A549 (cell line): Measurements from ENCODE around the gene GRIK1. TPM values are rescaled to one million over a fixed set of nuclear protein-coding genes. Genes with fewer than 3 reads are reported as not detected.

ENCODE experiments used
- ATAC-seq, 2 experiments: fragments of 200-7000 bp in 1 of 2; fragments of >200 bp in 1 of 2; cut with Nextera tagmentation in 1 of 2; cut with Tn5 transposase in 1 of 2; 3 replicates each; pipeline versions ENCODE4 v1.8.0 to v1.9.1; 2018 to 2020; ENCODE audit warnings: mild to moderate bottlenecking in 1 of 2, moderate library complexity in 1 of 2
- CTCF ChIA-PET: fragments of 300-600 bp; sonication (Branson Sonifier 250); formaldehyde crosslinking; extraction: SDS; loops from one replicate; lab custom pipeline; 2021; ENCODE audit warnings: antibody characterized with exemption, inconsistent platforms; lab: Yijun Ruan, JAX
- POLR2A ChIA-PET: fragments of 350-600 bp; formaldehyde crosslinking; extraction: SDS; loops from one replicate; lab custom pipeline; 2021; ENCODE audit warnings: antibody characterized with exemption, inconsistent platforms; lab: Yijun Ruan, JAX
- DNase-seq, 2 experiments: peaks; one replicate each; pipeline versions ENCODE4 v3.0.0 to v3.0.0-alpha.2; 2011 to 2016; ENCODE audit warnings: low read depth in 1 of 2, low spot score in 1 of 2
- FAIRE-seq: peaks from 2 replicates; lab custom pipeline; 2011; peaks lifted over from hg19 to GRCh38; lab: Jason Lieb, UNC
- H3K27ac ChIP-seq, 2 experiments: fragments of >200 bp; sonication (Bioruptor Twin); formaldehyde crosslinking; 3 replicates each; pipeline ENCODE4 v1.5.1; 2016 to 2017
- H3K4me1 ChIP-seq: fragments of >200 bp; sonication (Bioruptor Twin); formaldehyde crosslinking; 3 replicates; pipeline ENCODE4 v1.6.1; 2016
- H3K4me2 ChIP-seq: fragments of >200 bp; sonication (Bioruptor Twin); formaldehyde crosslinking; 3 replicates; pipeline ENCODE4 v1.6.1; 2016
- H3K4me3 ChIP-seq: fragments of >200 bp; sonication (Bioruptor Twin); formaldehyde crosslinking; 3 replicates; pipeline ENCODE4 v1.5.1; 2016
- H3K9me3 ChIP-seq: fragments of >200 bp; sonication (Bioruptor Twin); formaldehyde crosslinking; 3 replicates; pipeline ENCODE4 v1.6.1; 2016
- BHLHE40 ChIP-seq: IDR thresholded peaks from 2 replicates; pipeline ENCODE4 v1.6.1; 2012; ENCODE audit warnings: low read depth, low read length, inconsistent platforms
- CEBPB ChIP-seq, 2 experiments: fragments of >200 bp in 1 of 2; sonication (Bioruptor Twin) in 1 of 2; formaldehyde crosslinking in 1 of 2; IDR thresholded peaks; 2 replicates each; pipeline ENCODE4 v1.6.1; 2012 to 2016
- E2F6 ChIP-seq: IDR thresholded peaks from 2 replicates; pipeline ENCODE4 v1.6.1; 2012; ENCODE audit warnings: low read depth, borderline replicate concordance
- EHMT2 ChIP-seq: fragments of 200-600 bp; sonication (generic); IDR thresholded peaks from 2 replicates; pipeline ENCODE4 v1.6.1; 2016; ENCODE audit warnings: antibody characterized with exemption, low read depth, mild to moderate bottlenecking, moderate library complexity
- ELK1 ChIP-seq: fragments of 150-350 bp; IDR thresholded peaks from 2 replicates; pipeline ENCODE4 v1.6.1; 2014; ENCODE audit warnings: low read depth, mild to moderate bottlenecking, low read length
- ESRRA ChIP-seq: fragments of 150-350 bp; IDR thresholded peaks from 2 replicates; pipeline ENCODE4 v1.6.1; 2014; ENCODE audit warnings: mild to moderate bottlenecking, low read length, borderline replicate concordance
- FOSL2 ChIP-seq, 2 experiments: fragments of 450-650 bp in 1 of 2; fragments of >200 bp in 1 of 2; sonication (Bioruptor Twin) in 1 of 2; formaldehyde crosslinking; IDR thresholded peaks; 2 replicates each; pipeline versions ENCODE4 v1.5.0 to v1.6.1; 2016 to 2020; ENCODE audit warnings: mild to moderate bottlenecking in 1 of 2, moderate library complexity in 1 of 2
- GATA3 ChIP-seq: IDR thresholded peaks from 2 replicates; pipeline ENCODE4 v1.6.1; 2012; ENCODE audit warnings: borderline replicate concordance
- HDAC2 ChIP-seq: fragments of 200-600 bp; sonication (generic); IDR thresholded peaks from 2 replicates; pipeline ENCODE4 v1.6.1; 2016
- HEYL ChIP-seq: fragments of 250-450 bp; sonication (Bioruptor Pico); IDR thresholded peaks from 2 replicates; pipeline ENCODE4 v1.8.0; 2021; ENCODE audit warnings: mild to moderate bottlenecking, moderate library complexity
- KDM1A ChIP-seq: fragments of 200-600 bp; sonication (generic); IDR thresholded peaks from 2 replicates; pipeline ENCODE4 v1.6.1; 2016; ENCODE audit warnings: low read depth, mild to moderate bottlenecking
- MAFK ChIP-seq: fragments of 450-650 bp; IDR thresholded peaks from 2 replicates; pipeline ENCODE4 v1.6.1; 2014; ENCODE audit not compliant: partially characterized antibody
- NFE2L2 ChIP-seq: fragments of 150-350 bp; conservative IDR thresholded peaks from 2 replicates; pipeline ENCODE4 v1.6.1; 2014; ENCODE audit warnings: low read length
- NPAS2 ChIP-seq: fragments of 250-450 bp; sonication (Bioruptor Pico); IDR thresholded peaks from 2 replicates; pipeline ENCODE4 v1.8.0; 2022; ENCODE audit warnings: mild to moderate bottlenecking, moderate library complexity, borderline replicate concordance
- POLR2A ChIP-seq: IDR thresholded peaks from 2 replicates; pipeline ENCODE4 v1.6.1; 2012; ENCODE audit warnings: mild to moderate bottlenecking, low read length
- POLR2AphosphoS2 ChIP-seq: conservative IDR thresholded peaks from 2 replicates; pipeline ENCODE4 v1.6.1; 2012; ENCODE audit warnings: low read length, improper control_type of control experiment, inconsistent platforms
- RARB ChIP-seq: fragments of 250-450 bp; sonication (Bioruptor Pico); IDR thresholded peaks from 2 replicates; pipeline ENCODE4 v1.8.0; 2021; ENCODE audit warnings: mild to moderate bottlenecking, moderate library complexity
- SREBF2 ChIP-seq: fragments of 450-650 bp; IDR thresholded peaks from 2 replicates; pipeline ENCODE4 v1.6.1; 2014; ENCODE audit warnings: mild to moderate bottlenecking, moderate library complexity
- TP53 ChIP-seq: fragments of 250-450 bp; sonication (Bioruptor Pico); IDR thresholded peaks from 2 replicates; pipeline ENCODE4 v1.5.0; 2021; ENCODE audit warnings: mild to moderate bottlenecking, moderate library complexity
- ZC3H11A ChIP-seq: fragments of 450-650 bp; IDR thresholded peaks from 2 replicates; pipeline ENCODE4 v1.6.1; 2014; ENCODE audit warnings: antibody characterized with exemption, mild to moderate bottlenecking
- ZNF302 ChIP-seq: fragments of 250-450 bp; sonication (Bioruptor Pico); IDR thresholded peaks from 2 replicates; pipeline ENCODE4 v1.9.0; 2021; ENCODE audit warnings: inconsistent platforms, mild to moderate bottlenecking, moderate library complexity
- WGBS: methylation state at CpG from one replicate; pipeline ENCODE4 v1.1.6; 2017; ENCODE audit errors: missing lambda C conversion rate; 5-methylcytosine and 5-hydroxymethylcytosine counted together
- polyA plus RNA-seq, 4 experiments: library from polyadenylated mRNA; depleted of rRNA in 3 of 4; stranded (reverse); fragments of >200 nt; fragmentation: RNase III in 1 of 4; extraction: RNeasy Plus Mini Kit Qiagen cat#74134 plus additional on column Dnase treatment in 1 of 4; gene quantifications; 2 replicates in 3 of 4; 3 replicates in 1 of 4; pipeline ENCODE4 v1.2.3, GENCODE V29; 2011 to 2017
- TF ChIP-seq, protein P1 (sequence below): fragments of >200 bp; sonication (Bioruptor Twin); formaldehyde crosslinking; IDR thresholded peaks from 3 replicates; pipeline ENCODE4 v1.5.1; 2016

GRIK1 gene
- polyA plus RNA-seq, 2 of the 4 experiments (the other 2 are of a cell fraction): not detected

GRCh38 chr21:29749957-29750356, 189.8 kb downstream of the GRIK1 start:
- H3K9me3 ChIP-seq: no peaks in the 10 kb centered on the region
- H3K4me1 ChIP-seq: no peaks in the 10 kb centered on the region
- no peak overlapping the region for H3K4me3 ChIP-seq
- ChIA-PET POLR2A (no interaction called here), CTCF (no interaction called here)
- no peak for FAIRE-seq
- no peak overlapping the region for H3K27ac ChIP-seq
- DNase-seq: no peak
- H3K4me2 ChIP-seq: no peak overlapping the region
- WGBS: 55% methylated on average over 1 of the region's 1 CpG
- ATAC-seq: no peak
- no peak for TF ChIP-seq ESRRA
- no peak for TF ChIP-seq BHLHE40
- no peak for TF ChIP-seq RARB
- no peak for TF ChIP-seq ZNF302 (CRISPR knock-in tag)
- TF ChIP-seq CEBPB (IDR thresholded peaks at IDR 0.05): no peak
- no peak for TF ChIP-seq SREBF2
- no peak for TF ChIP-seq ZC3H11A
- no peak for TF ChIP-seq NFE2L2
- no peak for TF ChIP-seq POLR2A
- TF ChIP-seq, protein P1, sequence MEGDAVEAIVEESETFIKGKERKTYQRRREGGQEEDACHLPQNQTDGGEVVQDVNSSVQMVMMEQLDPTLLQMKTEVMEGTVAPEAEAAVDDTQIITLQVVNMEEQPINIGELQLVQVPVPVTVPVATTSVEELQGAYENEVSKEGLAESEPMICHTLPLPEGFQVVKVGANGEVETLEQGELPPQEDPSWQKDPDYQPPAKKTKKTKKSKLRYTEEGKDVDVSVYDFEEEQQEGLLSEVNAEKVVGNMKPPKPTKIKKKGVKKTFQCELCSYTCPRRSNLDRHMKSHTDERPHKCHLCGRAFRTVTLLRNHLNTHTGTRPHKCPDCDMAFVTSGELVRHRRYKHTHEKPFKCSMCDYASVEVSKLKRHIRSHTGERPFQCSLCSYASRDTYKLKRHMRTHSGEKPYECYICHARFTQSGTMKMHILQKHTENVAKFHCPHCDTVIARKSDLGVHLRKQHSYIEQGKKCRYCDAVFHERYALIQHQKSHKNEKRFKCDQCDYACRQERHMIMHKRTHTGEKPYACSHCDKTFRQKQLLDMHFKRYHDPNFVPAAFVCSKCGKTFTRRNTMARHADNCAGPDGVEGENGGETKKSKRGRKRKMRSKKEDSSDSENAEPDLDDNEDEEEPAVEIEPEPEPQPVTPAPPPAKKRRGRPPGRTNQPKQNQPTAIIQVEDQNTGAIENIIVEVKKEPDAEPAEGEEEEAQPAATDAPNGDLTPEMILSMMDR: no peak
- no peak for TF ChIP-seq EHMT2
- TF ChIP-seq, all 56 proteins: peak for 0

DNA sequence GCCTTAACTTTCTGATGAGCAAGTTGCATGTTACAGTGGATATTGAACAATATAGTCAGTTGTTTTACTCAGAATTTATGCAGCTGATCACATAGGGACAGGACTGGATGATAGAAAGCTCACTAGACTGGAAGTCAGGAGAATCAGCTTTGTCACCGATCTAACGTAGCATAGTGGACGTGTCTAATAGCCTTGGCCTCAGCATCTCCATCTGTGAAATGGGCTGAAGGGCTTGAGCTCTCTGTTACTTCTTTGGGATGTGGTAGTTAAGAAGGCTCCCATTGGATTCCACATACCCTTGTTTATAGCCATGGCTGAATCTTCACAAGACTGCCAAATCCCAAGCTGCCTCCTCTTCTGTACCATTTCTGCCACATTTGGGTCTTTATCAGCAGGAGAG, 190.6 kb downstream of the GRIK1 start:
- Histone ChIP-seq H3K4me1 (no peaks in the 10 kb centered on the region), H3K4me2 (no peak overlapping the region), H3K27ac (no peak overlapping the region), H3K4me3 (no peak overlapping the region), H3K9me3 (no peaks in the 10 kb centered on the region)
- ChIA-PET POLR2A (no interaction called here), CTCF (no interaction called here)
- TF ChIP-seq NPAS2 (CRISPR knock-in tag) (no peak), HDAC2 (no peak), GATA3 (no peak), POLR2AphosphoS2 (no peak), NFE2L2 (no peak), SREBF2 (no peak), E2F6 (no peak), RARB (no peak), MAFK (no peak), TP53 (CRISPR knock-in tag) (no peak), HEYL (no peak), KDM1A (no peak)
- FAIRE-seq (no peak), ATAC-seq (no peak), DNase-seq (no peak)
- WGBS: 44% methylated on average over 3 of the region's 3 CpGs

DNA sequence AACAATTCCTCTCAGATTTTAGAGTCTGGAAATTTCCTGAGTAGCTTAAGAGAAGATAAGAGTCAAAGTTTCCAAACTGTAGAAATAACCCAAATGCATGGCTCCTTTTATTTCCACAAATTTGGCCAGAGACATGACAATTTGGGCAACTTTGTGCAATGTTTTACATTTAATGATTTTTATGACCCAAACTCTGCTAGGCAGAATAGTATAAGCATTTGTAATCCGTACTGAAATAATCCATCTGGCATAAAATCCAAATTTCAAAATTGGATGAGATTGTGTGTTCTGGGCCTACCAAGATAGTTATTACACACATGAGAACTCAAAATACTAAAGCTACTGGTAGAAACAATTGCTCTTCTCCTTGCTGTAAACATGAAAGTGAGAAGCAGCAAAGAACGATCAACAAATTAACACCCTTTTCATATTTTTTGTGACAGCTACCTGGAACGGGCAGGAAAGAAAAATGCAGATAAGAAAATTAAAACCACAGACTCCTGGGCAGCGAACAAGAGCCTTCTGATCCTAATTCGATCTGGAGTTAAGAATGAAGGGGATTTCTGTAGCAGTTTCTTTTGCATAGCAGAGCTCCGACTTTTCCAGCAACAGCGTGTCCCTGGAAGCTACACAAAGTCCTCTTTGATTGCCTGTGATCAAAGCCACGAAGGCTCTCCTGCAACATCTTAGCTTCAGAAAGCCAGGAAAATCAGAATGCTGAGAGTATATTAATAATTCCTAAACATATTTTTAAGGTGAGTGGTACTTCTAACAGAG, 191.2 kb downstream of the GRIK1 start:
- H3K4me2 ChIP-seq: no peak overlapping the region
- WGBS: 28% methylated on average over 8 of the region's 8 CpGs
- H3K9me3 ChIP-seq: no peaks in the 10 kb centered on the region
- no peaks in the 10 kb centered on the region for H3K4me1 ChIP-seq
- FAIRE-seq: no peak
- no peak for TF ChIP-seq BHLHE40
- no peak for TF ChIP-seq MAFK
- no peak for TF ChIP-seq ZC3H11A
- no peak for TF ChIP-seq ELK1
- no peak for TF ChIP-seq KDM1A
- TF ChIP-seq, protein P1: no peak
- TF ChIP-seq HEYL: no peak
- no peak for TF ChIP-seq FOSL2 (IDR thresholded peaks at IDR 0.05)
- TF ChIP-seq FOSL2 (CRISPR knock-in tag; IDR thresholded peaks at IDR 0.05): no peak
- TF ChIP-seq E2F6: no peak
- no peak for DNase-seq
- ChIA-PET POLR2A (interaction anchor here (0.6 kb wide), 1 partner anchor 92 kb away, joined by 6 read pairs; no protein-coding TSS in a partner anchor), CTCF (no interaction called here)
- no peak for ATAC-seq
- no peak overlapping the region for H3K4me3 ChIP-seq
- H3K27ac ChIP-seq: no peak overlapping the region
